Measurements from ENCODE around the gene DHX40. TPM values are rescaled to one million over a fixed set of nuclear protein-coding genes. Genes with fewer than 3 reads are reported as not detected.
"Not testable (repeated sequence)": the region's sequence is repeated elsewhere in the genome, so short reads cannot be mapped to it uniquely, and the experiment has no call there.

The DHX40 gene, protein sequence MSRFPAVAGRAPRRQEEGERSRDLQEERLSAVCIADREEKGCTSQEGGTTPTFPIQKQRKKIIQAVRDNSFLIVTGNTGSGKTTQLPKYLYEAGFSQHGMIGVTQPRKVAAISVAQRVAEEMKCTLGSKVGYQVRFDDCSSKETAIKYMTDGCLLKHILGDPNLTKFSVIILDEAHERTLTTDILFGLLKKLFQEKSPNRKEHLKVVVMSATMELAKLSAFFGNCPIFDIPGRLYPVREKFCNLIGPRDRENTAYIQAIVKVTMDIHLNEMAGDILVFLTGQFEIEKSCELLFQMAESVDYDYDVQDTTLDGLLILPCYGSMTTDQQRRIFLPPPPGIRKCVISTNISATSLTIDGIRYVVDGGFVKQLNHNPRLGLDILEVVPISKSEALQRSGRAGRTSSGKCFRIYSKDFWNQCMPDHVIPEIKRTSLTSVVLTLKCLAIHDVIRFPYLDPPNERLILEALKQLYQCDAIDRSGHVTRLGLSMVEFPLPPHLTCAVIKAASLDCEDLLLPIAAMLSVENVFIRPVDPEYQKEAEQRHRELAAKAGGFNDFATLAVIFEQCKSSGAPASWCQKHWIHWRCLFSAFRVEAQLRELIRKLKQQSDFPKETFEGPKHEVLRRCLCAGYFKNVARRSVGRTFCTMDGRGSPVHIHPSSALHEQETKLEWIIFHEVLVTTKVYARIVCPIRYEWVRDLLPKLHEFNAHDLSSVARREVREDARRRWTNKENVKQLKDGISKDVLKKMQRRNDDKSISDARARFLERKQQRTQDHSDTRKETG
- 10 to 100 TPM; 28.2 to 38.5 (median 33.4) TPM for polyA plus RNA-seq (ENCODE audit: insufficient read length in 10 of 10)
- long read RNA-seq, donor 1, partial matches to known transcripts = 7 of 8 reads
- long read RNA-seq, donor 1, other reads (novel, unspliced or antisense) = 0 of 8 reads
- long read RNA-seq, donor 2, partial matches to known transcripts = 0 of 4 reads
- long read RNA-seq, donor 2, other reads (novel, unspliced or antisense) = 0 of 4 reads
- long read RNA-seq, donor 3 = 0 reads
- long read RNA-seq, donor 4, transcript DHX40-201 (18 exons, 3,660 nt) = major isoform, 6 of 6 reads
- long read RNA-seq, donor 4, partial matches to known transcripts = 0 of 6 reads
- long read RNA-seq, donor 4, other reads (novel, unspliced or antisense) = 0 of 6 reads
- long read RNA-seq, donor 5, transcript DHX40-201 (18 exons, 3,660 nt) = major isoform, 6 of 7 reads
- long read RNA-seq, donor 5, partial matches to known transcripts = 0 of 7 reads
- long read RNA-seq, donor 5, other reads (novel, unspliced or antisense) = 0 of 7 reads
- long read RNA-seq, donor 6, partial matches to known transcripts = 7 of 12 reads
- long read RNA-seq, donor 6, other reads (novel, unspliced or antisense) = 0 of 12 reads
- long read RNA-seq, donor 7, partial matches to known transcripts = 0 of 1 reads
- long read RNA-seq, donor 7, other reads (novel, unspliced or antisense) = 0 of 1 reads
- long read RNA-seq, donor 8, partial matches to known transcripts = 0 of 2 reads
- long read RNA-seq, donor 8, other reads (novel, unspliced or antisense) = 0 of 2 reads
- long read RNA-seq, donor 9, partial matches to known transcripts = 0 of 1 reads
- long read RNA-seq, donor 9, other reads (novel, unspliced or antisense) = 0 of 1 reads

DNA sequence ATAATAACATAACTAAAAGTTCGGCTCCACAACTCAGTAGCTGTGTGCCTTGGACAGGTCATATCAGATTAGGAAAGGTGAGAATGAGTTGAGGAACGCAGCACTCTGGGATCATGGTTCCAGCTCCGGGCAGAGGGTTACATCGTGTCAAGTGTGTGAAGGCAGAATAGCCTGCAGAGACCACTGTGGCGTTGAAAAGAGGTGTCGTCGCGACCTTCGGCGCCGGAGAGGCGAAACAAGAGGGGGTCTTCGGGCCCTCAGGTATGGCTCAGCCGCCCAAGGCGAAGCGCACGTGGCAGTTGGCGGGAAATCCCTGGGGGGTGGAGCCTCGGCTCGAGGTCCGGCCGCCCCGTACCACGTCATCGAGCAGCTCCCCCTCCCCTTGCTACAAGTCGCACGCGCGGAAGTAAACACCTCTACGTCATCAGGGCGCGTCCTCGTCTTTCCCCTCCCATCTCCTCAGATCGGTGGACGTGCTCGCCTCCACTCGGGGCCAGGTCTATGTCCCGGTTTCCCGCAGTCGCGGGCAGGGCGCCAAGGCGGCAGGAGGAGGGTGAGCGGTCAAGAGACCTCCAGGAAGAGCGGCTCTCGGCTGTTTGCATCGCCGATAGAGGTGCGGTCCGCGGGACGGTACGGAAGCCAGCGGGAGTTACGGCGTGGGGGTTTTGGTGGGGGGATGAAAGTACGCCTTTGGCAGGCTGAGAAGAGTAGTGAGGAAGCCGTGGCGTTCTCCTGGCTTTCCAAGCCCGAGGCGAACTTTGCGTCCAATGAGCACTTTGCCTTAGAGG is at the start of gene DHX40:
Gene DHX40, plus strand, starts transcription at position 440 of the 788 bp plus-strand sequence. Its CDS starts 62 bp downstream, at position 502.
- DNase-seq = peak; percentile 93 to 97 (median 96)

DNA sequence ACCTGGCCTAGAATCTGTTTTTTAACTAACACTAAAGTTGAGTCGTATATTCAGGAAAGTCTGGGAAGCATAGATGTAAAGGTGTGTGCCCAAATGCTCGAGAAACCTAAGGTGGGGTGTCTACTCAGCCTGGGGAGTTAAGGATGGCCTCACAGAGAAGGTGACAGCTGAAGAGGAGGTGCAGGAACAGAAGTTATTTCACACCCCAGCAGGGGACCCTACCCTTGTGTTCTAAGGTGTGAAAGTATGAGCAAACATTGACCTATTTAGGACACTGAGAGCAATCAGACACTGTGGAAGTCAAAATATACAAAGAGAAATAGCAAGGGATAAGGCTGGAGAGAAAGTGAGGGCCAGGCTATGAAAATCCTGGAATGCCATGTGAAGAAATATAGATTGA is 49.0 kb upstream of the DHX40 start:
- no peak for DNase-seq

DNA sequence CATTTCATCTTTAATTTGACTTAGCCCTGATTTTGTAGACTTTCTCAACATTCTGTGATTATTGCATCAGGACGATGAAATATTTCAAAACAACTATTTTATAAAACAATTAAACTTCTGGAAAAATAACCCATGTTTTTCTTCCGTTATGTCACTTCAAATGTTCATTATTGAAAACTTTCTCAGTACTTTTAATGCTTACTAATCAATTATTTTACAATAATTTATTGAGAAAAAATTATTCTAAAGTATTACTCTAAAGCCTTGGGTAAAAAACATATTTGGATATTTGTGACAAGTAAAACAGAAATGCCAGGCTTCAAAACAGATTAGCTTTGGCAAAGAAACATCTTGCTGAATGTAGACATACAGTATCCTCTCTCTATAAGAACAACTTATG is 46.3 kb upstream of the DHX40 start:
- DNase-seq = no peak

DNA sequence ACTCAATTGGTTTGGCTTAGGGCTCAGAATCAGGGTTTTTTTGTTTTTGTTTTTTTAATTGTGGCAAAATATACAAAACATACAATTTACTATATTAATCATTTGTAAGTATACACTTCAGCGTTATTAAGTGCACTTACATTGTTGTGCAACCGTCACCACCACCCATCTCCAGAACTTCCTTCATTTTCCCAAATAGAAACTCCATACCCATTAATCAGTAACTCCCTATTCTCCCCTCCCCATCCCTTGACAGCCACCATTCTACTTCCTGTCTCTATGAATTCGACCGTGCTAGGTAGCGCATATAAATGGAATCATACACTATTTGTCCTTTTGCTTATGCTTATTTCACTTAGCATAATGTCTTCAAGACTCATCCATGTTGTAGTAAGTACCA is 45.2 kb upstream of the DHX40 start:
- no peak for DNase-seq

DNA sequence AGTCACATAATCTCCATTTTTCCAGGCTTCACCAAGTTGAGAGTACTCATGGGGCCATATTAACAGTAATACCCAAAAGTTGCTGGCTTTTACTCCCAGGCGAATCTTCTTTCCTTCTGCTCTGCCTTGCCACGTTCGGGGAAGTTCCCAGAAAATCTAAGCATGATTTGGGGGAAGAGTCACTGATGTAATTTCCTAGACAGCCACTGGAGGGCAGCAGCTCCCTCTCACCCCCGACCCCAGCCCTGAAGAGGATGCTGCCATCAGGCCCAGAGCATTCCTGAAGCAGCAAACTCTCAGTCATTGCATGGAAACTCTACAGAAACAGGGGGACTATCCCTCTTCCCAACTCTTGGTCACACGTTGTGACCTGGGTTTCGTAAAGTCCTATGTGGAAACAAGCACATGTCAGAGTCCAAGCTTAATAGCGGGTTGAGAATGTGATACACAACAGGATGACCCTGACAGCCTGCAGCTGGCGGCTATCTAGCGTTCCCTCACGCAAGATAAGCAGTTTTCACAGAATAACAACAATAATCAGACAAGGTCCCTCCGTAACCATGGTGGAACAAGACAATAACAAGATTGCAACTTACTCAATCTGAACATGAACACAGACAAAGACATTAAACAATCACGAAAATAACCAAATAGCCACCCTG is 43.8 kb upstream of the DHX40 start:
- DNase-seq = peak in 2 of 3 donors; percentile 42 to 71

DNA sequence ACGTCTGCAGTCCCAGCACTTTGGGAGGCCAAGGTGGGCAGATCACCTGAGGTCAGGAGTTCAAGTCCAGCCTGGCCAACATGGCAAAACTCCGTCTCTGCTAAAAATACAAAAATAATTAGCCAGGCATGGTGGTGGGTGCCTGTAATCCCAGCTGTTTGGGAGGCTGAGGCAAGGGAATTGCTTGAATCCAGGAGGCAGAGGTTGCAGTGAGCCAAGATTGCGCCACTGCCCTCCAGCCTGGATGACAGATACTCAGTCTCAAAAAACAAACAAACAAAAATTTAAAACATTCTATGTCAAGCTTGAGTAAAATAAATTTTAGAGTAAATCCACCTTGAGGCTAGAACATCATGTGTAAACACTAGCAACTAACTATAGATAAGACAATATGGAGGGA is 40.5 kb upstream of the DHX40 start:
- DNase-seq = not testable (repeated sequence)

DNA sequence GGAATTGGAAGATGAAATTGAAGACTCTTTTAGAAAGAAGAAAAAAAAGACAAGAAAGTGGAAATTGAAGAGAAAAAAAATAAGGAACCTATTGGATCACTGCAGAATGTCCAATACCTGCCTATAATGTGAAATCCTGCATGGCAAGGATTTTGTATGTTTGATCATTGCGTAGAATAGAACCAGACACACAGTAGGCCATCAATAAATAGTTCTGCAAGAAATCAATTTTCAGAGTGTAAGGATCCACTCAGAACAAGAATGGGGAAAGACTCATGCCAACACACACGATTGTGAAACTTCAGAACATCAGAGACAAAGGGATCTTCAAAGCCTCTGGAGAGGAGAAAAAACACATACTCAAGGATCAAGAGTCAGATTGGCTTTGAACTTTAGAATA is 39.7 kb upstream of the DHX40 start:
- no peak for DNase-seq

DNA sequence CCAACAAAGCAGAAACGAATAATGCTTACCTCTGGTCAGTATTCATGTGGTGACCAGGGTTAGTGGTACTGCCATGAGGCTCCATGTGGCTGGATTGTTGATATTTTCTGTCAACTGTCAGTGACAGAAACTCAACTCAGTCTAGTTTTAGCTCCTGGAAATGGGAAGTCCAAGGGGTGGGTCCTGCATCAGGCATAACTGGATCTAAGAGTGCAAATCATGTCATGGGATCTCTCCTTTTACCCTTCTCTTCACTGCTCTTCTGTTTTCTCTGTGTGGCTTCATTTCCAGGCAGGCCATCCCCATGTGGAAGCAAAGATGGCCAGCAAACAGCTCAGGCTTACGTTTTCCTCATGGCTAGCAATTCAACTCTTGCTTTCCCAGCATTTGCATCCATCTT is 39.0 kb upstream of the DHX40 start:
- no peak for DNase-seq

DNA sequence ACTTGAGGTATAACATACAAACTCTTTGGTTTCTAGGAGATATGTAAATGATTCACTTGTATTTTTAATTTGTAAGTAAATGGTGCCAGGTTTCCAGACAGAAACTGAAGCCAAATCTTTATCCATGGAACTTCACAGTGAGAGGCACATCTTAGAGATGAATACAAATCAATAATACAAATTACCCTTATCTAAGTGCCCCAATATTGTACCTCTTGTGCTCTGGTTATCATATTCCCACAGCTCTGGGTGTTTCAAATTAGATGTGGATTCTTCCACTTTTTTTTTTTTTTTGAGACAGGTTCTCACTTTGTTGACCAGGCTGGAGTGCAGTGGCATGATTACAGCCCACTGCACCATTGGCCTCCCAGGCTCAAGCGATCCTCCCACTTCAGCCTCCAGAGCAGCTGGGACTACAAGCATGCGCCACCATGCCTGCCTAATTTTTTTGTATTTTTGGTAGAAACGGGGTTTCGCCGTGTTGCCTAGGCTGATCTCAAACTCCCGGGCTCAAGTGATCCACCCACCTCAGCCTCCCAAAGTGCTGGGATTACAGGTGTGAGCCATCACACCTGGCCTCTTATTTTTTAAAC is 38.0 kb upstream of the DHX40 start:
- no peak for DNase-seq

DNA sequence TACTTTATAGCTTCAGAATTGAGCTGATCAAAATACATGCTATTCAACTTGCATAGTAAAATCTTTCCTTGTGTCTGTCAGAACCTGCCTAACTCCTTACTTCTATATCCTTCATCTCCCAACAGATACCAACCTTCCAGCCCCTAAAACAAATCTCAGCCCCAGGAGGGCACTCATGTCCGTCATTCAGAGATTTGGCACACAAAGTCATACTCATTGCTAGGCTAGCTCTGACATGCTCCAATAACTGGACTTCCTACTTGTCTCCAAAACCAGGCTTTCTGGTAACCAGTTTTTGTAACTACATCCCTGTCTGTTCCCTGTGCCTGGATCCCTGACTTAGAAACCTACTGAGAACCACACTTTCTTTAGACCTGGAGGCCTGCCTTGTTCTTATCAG is 37.5 kb upstream of the DHX40 start:
- no peak for DNase-seq

DNA sequence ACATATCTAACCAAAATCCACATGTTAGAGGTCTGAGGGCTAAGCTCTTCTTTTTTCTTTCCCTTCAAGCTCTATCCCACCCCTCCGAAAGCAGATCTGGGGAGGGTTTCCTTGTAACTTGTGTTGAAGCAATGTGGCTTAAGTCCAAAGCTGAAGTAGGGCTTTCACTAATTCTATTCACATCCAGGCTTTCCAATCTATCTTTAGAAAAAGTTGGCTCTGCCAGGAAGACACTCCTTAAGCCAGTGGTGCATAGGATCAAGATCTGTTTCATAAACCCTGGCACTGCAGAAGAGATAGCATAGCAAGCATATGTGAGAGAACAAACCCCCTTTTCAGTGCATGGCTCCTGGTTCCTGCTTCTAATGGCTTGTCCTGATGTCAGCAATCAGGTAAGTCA is 34.9 kb upstream of the DHX40 start:
- no peak for DNase-seq

DNA sequence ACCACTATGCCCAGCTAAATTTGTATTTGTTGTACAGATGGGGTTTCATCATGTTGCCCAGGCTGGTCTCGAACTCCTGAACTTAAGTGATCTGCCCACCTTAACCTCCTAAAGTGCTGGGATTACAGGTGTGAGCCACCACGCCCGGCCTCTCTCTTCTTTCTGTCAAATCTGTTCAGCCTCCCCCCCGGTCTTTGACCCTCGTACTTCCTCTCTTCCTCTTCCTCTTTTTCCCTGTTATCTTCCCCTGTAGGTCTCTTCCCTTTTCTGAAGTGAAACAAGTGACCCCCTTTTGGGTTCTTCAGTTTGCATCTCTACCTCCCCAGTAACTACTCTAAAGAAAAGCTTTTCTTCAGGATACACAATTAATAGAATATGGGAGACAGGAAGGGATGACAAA is 31.7 kb upstream of the DHX40 start:
- no peak for DNase-seq

DNA sequence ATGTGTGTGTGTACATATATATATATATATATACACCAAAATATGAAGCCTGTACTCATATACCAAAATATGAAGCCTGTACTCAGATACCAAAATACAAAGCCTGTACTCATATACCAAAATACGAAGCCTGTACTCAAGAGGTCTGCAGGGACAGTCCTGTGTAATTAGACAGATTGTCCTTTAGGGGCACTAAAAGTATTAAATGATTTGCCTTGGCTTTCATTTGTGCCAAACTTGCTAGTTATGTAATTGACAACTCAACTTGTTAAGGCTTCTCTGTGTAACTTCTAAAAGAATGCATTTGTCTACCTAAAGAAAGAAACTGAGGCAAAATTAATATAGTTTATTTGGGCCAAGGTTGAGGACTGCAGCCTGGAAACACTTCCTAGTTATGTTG is 30.8 kb upstream of the DHX40 start:
- no peak for DNase-seq

DNA sequence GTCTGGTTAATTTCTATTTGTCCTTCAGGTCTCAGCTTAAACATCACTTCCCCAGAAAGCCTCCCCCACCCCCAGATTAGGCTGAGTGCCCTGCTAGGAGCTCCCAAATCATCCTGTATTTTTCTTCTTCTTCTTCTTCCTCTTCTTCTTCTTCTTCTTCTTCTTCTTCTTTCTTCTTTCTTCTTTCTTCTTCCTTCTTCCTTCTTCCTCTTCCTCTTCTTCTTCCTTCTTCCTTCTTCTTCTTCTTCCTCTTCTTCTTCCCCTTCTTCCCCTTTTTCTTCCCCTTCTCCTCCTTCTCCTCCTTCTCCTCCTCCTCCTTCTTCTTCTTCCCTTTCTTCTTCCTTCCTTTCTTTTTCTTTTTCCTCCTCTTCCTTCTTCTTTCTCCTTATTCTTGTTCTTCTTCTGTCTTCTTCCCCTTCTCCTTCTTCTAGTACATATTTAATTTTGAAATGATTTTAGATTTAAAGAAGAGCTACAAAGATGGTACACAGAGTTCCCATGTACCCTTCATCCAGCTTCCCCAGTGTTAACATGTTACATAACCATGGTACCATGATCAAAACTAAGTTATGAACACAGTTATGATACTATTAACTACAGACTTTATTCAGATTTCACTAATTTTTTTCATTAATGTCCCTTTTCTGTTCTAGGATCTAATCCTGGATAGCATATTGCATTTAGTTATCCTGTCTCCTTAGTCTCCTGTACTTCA is 27.1 kb upstream of the DHX40 start:
- no peak for DNase-seq

DNA sequence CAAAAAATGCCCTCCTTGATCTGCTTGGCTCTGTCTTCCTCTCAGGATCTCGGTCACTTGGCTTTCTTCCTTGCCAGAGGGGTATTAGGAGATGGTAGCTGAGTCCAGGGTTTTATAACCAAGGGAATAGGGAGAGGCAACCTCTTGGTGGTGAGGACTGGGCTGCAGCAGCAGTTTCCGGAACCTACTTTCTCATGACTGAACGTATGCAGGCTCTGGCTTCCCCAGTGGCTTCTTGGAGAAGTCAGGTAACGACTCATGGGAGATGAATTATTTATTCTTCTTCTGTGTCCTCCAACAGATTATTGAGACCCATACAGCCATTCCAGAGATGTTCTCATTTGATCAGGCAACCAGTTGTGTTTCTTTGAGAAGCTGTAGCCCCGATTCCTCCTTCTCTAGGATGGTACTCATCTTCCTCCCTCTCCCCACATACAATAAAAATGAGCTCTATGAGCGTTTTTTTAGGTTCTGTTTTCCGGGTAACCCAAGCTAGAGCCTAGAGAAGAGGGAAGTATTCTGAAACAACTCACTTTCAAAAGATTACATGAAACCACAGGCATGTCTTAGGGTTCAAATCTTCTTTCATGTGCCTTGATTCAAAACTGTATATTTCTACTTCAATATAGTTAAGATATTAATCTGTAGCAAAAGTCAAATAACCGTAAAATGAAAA is 22.3 kb upstream of the DHX40 start:
- DNase-seq = no peak

DNA sequence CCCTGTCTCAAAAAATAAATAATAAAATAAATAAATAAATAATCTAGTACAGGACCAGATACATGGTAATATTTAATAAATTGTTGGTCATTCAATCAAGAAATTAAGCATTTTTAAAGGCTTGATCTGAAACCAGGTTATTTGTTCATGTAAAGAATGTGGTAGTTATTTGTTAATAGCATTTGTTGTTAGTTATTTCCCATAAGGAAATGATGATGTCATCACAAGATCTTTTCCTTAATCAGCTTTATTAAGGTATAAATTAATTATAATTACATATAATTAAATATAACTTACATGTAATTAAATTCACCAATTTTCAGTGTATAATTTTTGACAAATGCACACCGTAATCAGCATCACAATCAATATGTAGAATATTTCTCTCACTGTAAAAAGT is 19.5 kb upstream of the DHX40 start:
- no peak for DNase-seq

DNA sequence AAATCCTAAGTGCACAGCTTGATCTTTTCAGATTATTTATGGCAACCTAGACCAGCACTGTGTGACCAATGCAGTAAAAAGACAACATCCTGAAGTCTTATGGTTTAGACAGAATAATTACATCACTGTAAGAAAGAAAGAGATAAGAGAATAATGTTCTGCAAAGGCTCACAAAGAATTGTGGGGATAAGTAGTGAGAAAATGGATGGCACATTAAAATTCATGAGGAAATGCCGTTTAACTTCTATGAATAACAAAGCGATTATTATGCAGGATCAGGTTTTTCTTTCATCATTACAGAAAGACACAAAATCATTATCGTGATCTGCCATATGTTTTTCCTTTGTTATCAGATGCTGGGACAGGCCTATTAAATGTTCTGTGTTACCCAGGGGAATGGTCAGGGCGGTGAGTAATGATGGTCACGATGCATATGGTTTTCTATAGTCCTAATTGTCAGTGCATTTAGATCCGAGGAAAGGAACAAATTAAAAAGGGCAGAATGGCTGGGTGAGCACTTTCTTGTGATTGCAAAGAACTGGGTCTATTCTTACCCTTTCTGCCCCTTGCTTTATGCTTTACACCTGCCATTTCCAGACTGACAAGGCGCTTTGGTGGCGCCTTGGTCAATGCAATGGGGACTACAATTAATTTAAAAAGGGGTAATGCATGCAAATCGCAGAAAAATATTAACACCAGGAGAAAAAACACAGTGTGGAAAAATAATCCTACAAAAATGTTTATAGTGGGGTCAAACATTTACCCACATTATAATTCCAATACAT is 18.1 kb upstream of the DHX40 start:
- DNase-seq = no peak
